ENCODE data around the gene NPIPB2.
"Not testable (repeated sequence)": the region's sequence is repeated elsewhere in the genome, so short reads cannot be mapped to it uniquely, and the experiment has no call there.

The NPIPB2 gene

GRCh38 chr16:11941945-11942344 is at the start of gene NPIPB2:
Gene NPIPB2, minus strand, starts transcription at chr16:11942045. Its CDS starts 0 bp downstream, at chr16:11942045.
- H3K36me3 ChIP-seq (replicated peaks); H3K9me3 ChIP-seq; DNase-seq (ENCODE audit: low spot score in 2 of 2); H3K4me1 ChIP-seq; H3K4me3 ChIP-seq; H3K27me3 ChIP-seq (ENCODE audit: low read depth): not testable (repeated sequence)
- in situ Hi-C loops (cut with MboI; ENCODE audit: low sequenced_read_pairs), result loop anchor here (10.0 kb wide), 1 partner anchor 123 kb away; no protein-coding TSS in a partner anchor

GRCh38 chr16:11990702-11991390 is 49.0 kb upstream of the NPIPB2 start:
- DNase-seq (ENCODE audit: low spot score in 2 of 2), result no peak

GRCh38 chr16:11988258-11988978 is 46.6 kb upstream of the NPIPB2 start:
- H3K36me3 ChIP-seq (replicated peaks), result no peaks in the 10 kb centered on the region
- H3K9me3 ChIP-seq, result no peaks in the 10 kb centered on the region
- H3K4me1 ChIP-seq, result no peaks in the 10 kb centered on the region
- H3K27me3 ChIP-seq (ENCODE audit: low read depth), result no peaks in the 10 kb centered on the region
- in situ Hi-C loops (cut with MboI; ENCODE audit: low sequenced_read_pairs), result no loop called here
- no peak for DNase-seq (ENCODE audit: low spot score in 2 of 2)
- no peak overlapping the region for H3K4me3 ChIP-seq

More at GRCh38 chr16:11990702-11991390, 49.0 kb upstream of the NPIPB2 start:
- no peaks in the 10 kb centered on the region for H3K27me3 ChIP-seq (ENCODE audit: low read depth)
- no peaks in the 10 kb centered on the region for H3K36me3 ChIP-seq (replicated peaks)
- no peaks in the 10 kb centered on the region for H3K9me3 ChIP-seq
- H3K4me3 ChIP-seq, result no peak overlapping the region
- no peaks in the 10 kb centered on the region for H3K4me1 ChIP-seq
- in situ Hi-C loops (cut with MboI; ENCODE audit: low sequenced_read_pairs), result no loop called here

- Histone ChIP-seq H3K27me3 (ENCODE audit: low read depth) (no peaks in the 10 kb centered on the region), H3K9me3 (no peaks in the 10 kb centered on the region), H3K4me3 (no peak overlapping the region), H3K36me3 (replicated peaks) (no peaks in the 10 kb centered on the region), H3K4me1 (no peaks in the 10 kb centered on the region)
- no peak for DNase-seq (ENCODE audit: low spot score in 2 of 2)
- in situ Hi-C loops (cut with MboI; ENCODE audit: low sequenced_read_pairs), result no loop called here
Measured at GRCh38 chr16:11986521-11987057, 44.7 kb upstream of the NPIPB2 start.

- in situ Hi-C loops (cut with MboI; ENCODE audit: low sequenced_read_pairs), result no loop called here
- Histone ChIP-seq H3K9me3 (no peaks in the 10 kb centered on the region), H3K36me3 (replicated peaks) (no peaks in the 10 kb centered on the region), H3K4me1 (no peaks in the 10 kb centered on the region), H3K4me3 (no peak overlapping the region), H3K27me3 (ENCODE audit: low read depth) (no peaks in the 10 kb centered on the region)
- DNase-seq (ENCODE audit: low spot score in 2 of 2), result no peak
Measured at GRCh38 chr16:11985250-11985649, 43.4 kb upstream of the NPIPB2 start.

GRCh38 chr16:11980136-11980844 is 38.4 kb upstream of the NPIPB2 start:
- H3K36me3 ChIP-seq (replicated peaks), result no peaks in the 10 kb centered on the region
- H3K4me3 ChIP-seq, result no peak overlapping the region
- in situ Hi-C loops (cut with MboI; ENCODE audit: low sequenced_read_pairs), result no loop called here
- H3K4me1 ChIP-seq, result peaks cover 2% of the 10 kb centered on the region; the same call in 1 of the 2 replicates
- no peaks in the 10 kb centered on the region for H3K9me3 ChIP-seq
- H3K27me3 ChIP-seq (ENCODE audit: low read depth), result no peaks in the 10 kb centered on the region
- DNase-seq (ENCODE audit: low spot score in 2 of 2), result no peak

- DNase-seq (ENCODE audit: low spot score in 2 of 2), result no peak
- in situ Hi-C loops (cut with MboI; ENCODE audit: low sequenced_read_pairs), result no loop called here
- no peaks in the 10 kb centered on the region for H3K27me3 ChIP-seq (ENCODE audit: low read depth)
- H3K4me1 ChIP-seq, result peaks cover 2% of the 10 kb centered on the region; the same call in 1 of the 2 replicates
- H3K36me3 ChIP-seq (replicated peaks), result no peaks in the 10 kb centered on the region
- H3K9me3 ChIP-seq, result no peaks in the 10 kb centered on the region
- H3K4me3 ChIP-seq, result no peak overlapping the region
Measured at GRCh38 chr16:11979013-11979672, 37.3 kb upstream of the NPIPB2 start.

GRCh38 chr16:11978080-11978479 is 36.2 kb upstream of the NPIPB2 start:
- in situ Hi-C loops (cut with MboI; ENCODE audit: low sequenced_read_pairs), result no loop called here
- peaks cover 2% of the 10 kb centered on the region; the same call in 1 of the 2 replicates for H3K4me1 ChIP-seq
- DNase-seq (ENCODE audit: low spot score in 2 of 2), result no peak
- no peaks in the 10 kb centered on the region for H3K27me3 ChIP-seq (ENCODE audit: low read depth)
- H3K36me3 ChIP-seq (replicated peaks), result no peaks in the 10 kb centered on the region
- no peaks in the 10 kb centered on the region for H3K9me3 ChIP-seq
- no peak overlapping the region; the same call in 1 of the 2 replicates for H3K4me3 ChIP-seq

- no peaks in the 10 kb centered on the region for H3K9me3 ChIP-seq
- peaks cover 2% of the 10 kb centered on the region; the same call in 1 of the 2 replicates for H3K4me1 ChIP-seq
- DNase-seq (ENCODE audit: low spot score in 2 of 2), result peak; percentile 16 to 40
- H3K36me3 ChIP-seq (replicated peaks), result no peaks in the 10 kb centered on the region
- H3K27me3 ChIP-seq (ENCODE audit: low read depth), result no peaks in the 10 kb centered on the region
- in situ Hi-C loops (cut with MboI; ENCODE audit: low sequenced_read_pairs), result no loop called here
- peak overlapping the region; percentile 91 for H3K4me3 ChIP-seq
Measured at GRCh38 chr16:11977376-11978041, 35.7 kb upstream of the NPIPB2 start.

GRCh38 chr16:11976850-11977375 is 35.1 kb upstream of the NPIPB2 start:
- Histone ChIP-seq H3K4me3 (peak overlapping the region; percentile 91), H3K27me3 (ENCODE audit: low read depth) (no peaks in the 10 kb centered on the region), H3K4me1 (peaks cover 2% of the 10 kb centered on the region; the same call in 1 of the 2 replicates), H3K9me3 (no peaks in the 10 kb centered on the region), H3K36me3 (replicated peaks) (no peaks in the 10 kb centered on the region)
- DNase-seq (ENCODE audit: low spot score in 2 of 2), result peak in 1 of 2 experiments; percentile 15
- in situ Hi-C loops (cut with MboI; ENCODE audit: low sequenced_read_pairs), result no loop called here

GRCh38 chr16:11973070-11973469 is 31.2 kb upstream of the NPIPB2 start:
- in situ Hi-C loops (cut with MboI; ENCODE audit: low sequenced_read_pairs), result no loop called here

GRCh38 chr16:11972128-11972527 is 30.3 kb upstream of the NPIPB2 start:
- no peaks in the 10 kb centered on the region for H3K27me3 ChIP-seq (ENCODE audit: low read depth)
- in situ Hi-C loops (cut with MboI; ENCODE audit: low sequenced_read_pairs), result no loop called here
- H3K4me3 ChIP-seq, result no peak overlapping the region
- H3K9me3 ChIP-seq, result no peaks in the 10 kb centered on the region
- no peaks in the 10 kb centered on the region for H3K4me1 ChIP-seq
- DNase-seq (ENCODE audit: low spot score in 2 of 2), result no peak
- no peaks in the 10 kb centered on the region for H3K36me3 ChIP-seq (replicated peaks)

More at GRCh38 chr16:11973070-11973469, 31.2 kb upstream of the NPIPB2 start:
- H3K27me3 ChIP-seq (ENCODE audit: low read depth), result no peaks in the 10 kb centered on the region
- H3K4me3 ChIP-seq, result no peak overlapping the region
- H3K36me3 ChIP-seq (replicated peaks), result no peaks in the 10 kb centered on the region
- DNase-seq (ENCODE audit: low spot score in 2 of 2), result no peak
- H3K9me3 ChIP-seq, result no peaks in the 10 kb centered on the region
- H3K4me1 ChIP-seq, result peaks cover 2% of the 10 kb centered on the region; the same call in 1 of the 2 replicates
